RWPE2 (cell line): ENCODE results near the gene GPR62.
"Not testable (repeated sequence)": the region's sequence is repeated elsewhere in the genome, so short reads cannot be mapped to it uniquely, and the experiment has no call there.

Source experiments
- ATAC-seq: fragments of 200-7000 bp; cut with Tn5 transposase; 3 replicates; pipeline ENCODE4 v1.9.1; 2021; ENCODE audit warnings: low read depth
- DNase-seq: peaks from one replicate; pipeline ENCODE4 v3.0.0-alpha.2; 2020; ENCODE audit warnings: low spot score
- H3K27ac ChIP-seq: fragments of 450-650 bp; 2 replicates; pipeline ENCODE4 v1.5.1; 2017; ENCODE audit warnings: mild to moderate bottlenecking; ENCODE audit not compliant: poor library complexity, severe bottlenecking
- H3K27me3 ChIP-seq: fragments of 250-450 bp; sonication (Bioruptor Pico); 2 replicates; pipeline ENCODE4 v1.5.1; 2021; ENCODE audit warnings: mild to moderate bottlenecking, moderate library complexity; ENCODE audit not compliant: insufficient read depth, poor library complexity, severe bottlenecking
- H3K36me3 ChIP-seq: fragments of 250-450 bp; sonication (Bioruptor Pico); 2 replicates; pipeline ENCODE4 v1.5.1; 2020; ENCODE audit warnings: low read depth, mild to moderate bottlenecking, moderate library complexity
- H3K4me1 ChIP-seq: fragments of 250-450 bp; sonication (Bioruptor Pico); 2 replicates; pipeline ENCODE4 v1.5.1; 2021; ENCODE audit warnings: mild to moderate bottlenecking, moderate library complexity; ENCODE audit not compliant: insufficient read depth, poor library complexity, severe bottlenecking
- H3K4me3 ChIP-seq: fragments of 250-450 bp; sonication (Bioruptor Pico); 2 replicates; pipeline ENCODE4 v1.5.1; 2021; ENCODE audit warnings: mild to moderate bottlenecking, moderate library complexity; ENCODE audit not compliant: severe bottlenecking
- H3K9me3 ChIP-seq: fragments of 250-450 bp; sonication (Bioruptor Pico); 2 replicates; pipeline ENCODE4 v1.5.1; 2021; ENCODE audit warnings: mild to moderate bottlenecking, moderate library complexity; ENCODE audit not compliant: severe bottlenecking
- TF ChIP-seq, protein P1 (sequence below): fragments of 450-650 bp; IDR thresholded peaks from one replicate; pipeline ENCODE4 v1.5.1; 2017; ENCODE audit warnings: mild to moderate bottlenecking, moderate library complexity; ENCODE audit not compliant: poor library complexity, severe bottlenecking

Gene GPR62

DNA sequence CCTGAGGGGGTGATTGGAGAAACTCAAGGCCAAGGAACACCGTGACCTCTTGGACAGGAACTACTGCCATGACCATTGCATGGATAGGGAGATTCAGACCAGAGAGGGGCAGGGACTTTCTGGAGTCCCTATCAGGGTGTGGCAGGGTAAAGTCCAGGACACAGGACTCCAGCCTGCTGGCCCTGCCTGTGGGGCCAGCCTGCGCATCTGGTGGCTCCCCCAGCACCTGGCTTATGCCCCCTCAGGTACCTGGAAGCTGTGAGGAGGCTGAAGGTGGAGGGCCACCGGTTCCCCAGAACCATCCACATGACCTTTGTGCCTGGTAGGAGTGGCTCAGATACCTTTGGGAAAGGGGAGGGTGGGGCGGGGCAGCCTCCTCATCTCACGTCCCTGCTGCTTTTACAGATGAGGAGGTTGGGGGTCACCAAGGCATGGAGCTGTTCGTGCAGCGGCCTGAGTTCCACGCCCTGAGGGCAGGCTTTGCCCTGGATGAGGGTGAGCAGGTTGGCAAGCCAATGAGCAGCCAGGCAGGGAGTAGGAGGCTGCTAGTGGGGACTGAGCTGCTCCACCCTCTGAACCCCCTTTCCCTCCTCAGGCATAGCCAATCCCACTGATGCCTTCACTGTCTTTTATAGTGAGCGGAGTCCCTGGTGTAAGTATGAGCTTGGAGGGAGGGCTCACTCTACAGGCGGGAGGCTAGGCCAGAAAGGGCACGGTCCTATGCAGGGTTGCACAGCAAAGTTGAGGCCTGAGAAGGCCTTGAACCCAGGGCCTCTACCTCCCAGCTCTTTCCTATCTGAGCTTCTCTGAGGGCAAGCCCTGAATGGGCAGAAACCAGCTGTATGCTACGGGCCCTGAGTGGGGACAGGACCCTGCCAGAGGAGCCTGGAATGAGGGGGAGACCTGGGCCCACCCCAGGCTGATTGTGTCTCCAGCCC is 31.1 kb downstream of the GPR62 start:
- peaks cover 2% of the 10 kb centered on the region; the same call in 1 of the 2 replicates for H3K36me3 ChIP-seq
- H3K9me3 ChIP-seq, result no peaks in the 10 kb centered on the region
- ATAC-seq (no peak), DNase-seq (no peak)
- H3K27ac ChIP-seq, result no peak overlapping the region
- H3K4me3 ChIP-seq, result no peak overlapping the region
- H3K4me1 ChIP-seq, result peaks cover 5% of the 10 kb centered on the region
- no peaks in the 10 kb centered on the region for H3K27me3 ChIP-seq
- TF ChIP-seq, protein P1, sequence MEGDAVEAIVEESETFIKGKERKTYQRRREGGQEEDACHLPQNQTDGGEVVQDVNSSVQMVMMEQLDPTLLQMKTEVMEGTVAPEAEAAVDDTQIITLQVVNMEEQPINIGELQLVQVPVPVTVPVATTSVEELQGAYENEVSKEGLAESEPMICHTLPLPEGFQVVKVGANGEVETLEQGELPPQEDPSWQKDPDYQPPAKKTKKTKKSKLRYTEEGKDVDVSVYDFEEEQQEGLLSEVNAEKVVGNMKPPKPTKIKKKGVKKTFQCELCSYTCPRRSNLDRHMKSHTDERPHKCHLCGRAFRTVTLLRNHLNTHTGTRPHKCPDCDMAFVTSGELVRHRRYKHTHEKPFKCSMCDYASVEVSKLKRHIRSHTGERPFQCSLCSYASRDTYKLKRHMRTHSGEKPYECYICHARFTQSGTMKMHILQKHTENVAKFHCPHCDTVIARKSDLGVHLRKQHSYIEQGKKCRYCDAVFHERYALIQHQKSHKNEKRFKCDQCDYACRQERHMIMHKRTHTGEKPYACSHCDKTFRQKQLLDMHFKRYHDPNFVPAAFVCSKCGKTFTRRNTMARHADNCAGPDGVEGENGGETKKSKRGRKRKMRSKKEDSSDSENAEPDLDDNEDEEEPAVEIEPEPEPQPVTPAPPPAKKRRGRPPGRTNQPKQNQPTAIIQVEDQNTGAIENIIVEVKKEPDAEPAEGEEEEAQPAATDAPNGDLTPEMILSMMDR, result no peak

DNA sequence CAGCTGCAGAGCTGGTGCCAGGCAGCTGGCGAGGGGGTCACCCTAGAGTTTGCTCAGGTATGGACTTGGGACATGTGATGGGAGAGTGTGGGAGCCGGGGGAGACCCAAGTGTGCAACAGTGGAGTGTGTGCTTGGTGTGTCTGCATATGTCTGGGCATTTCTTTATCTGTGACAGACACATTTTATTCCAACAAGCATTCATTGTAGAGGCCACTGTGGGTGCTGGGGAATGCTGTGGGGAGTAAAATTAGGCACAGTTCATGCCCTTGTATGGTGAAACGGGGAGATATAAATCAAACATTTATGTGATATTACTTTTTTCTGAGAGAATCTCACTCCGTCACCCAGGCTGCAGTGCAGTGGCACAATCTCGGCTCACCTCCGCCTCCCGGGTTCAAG is 32.4 kb downstream of the GPR62 start:
- TF ChIP-seq, protein P1, result no peak
- no peak overlapping the region for H3K4me3 ChIP-seq
- no peak for ATAC-seq
- H3K9me3 ChIP-seq, result no peaks in the 10 kb centered on the region
- H3K4me1 ChIP-seq, result peaks cover 5% of the 10 kb centered on the region
- DNase-seq, result no peak
- no peak overlapping the region for H3K27ac ChIP-seq
- H3K27me3 ChIP-seq, result no peaks in the 10 kb centered on the region
- peaks cover 14% of the 10 kb centered on the region for H3K36me3 ChIP-seq

DNA sequence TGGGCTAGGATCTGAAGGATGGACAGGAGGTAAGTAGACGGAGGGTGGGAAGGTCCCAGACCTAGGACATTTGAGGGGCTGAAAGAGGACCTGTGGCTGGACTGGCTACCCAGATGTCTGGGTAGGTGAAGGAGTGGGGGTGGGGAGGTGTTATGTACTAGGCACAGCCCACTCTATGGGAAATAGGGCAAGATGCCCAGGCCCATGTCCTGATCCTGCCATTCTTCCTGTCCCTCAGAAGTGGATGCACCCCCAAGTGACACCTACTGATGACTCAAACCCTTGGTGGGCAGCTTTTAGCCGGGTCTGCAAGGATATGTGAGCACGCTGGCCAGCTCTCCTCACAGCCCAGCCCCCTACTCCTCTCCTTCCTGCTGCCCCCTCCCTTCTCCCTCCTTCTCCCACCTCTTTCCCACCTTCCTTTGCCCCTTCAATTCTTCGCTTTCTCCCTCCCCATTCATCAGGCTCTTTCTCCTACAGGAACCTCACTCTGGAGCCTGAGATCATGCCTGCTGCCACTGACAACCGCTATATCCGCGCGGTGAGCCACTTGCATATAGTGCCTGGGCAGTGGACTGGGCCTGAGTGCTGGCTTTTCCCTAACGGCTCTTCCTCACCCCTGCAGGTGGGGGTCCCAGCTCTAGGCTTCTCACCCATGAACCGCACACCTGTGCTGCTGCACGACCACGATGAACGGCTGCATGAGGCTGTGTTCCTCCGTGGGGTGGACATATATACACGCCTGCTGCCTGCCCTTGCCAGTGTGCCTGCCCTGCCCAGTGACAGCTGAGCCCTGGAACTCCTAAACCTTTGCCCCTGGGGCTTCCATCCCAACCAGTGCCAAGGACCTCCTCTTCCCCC is 33.3 kb downstream of the GPR62 start:
- TF ChIP-seq, protein P1, result no peak
- Histone ChIP-seq H3K27me3 (no peaks in the 10 kb centered on the region), H3K4me1 (peaks cover 5% of the 10 kb centered on the region)

GRCh38 chr3:51990501-51990971 is 35.4 kb downstream of the GPR62 start:
- Histone ChIP-seq H3K27ac (peak overlapping the region; percentile 83), H3K36me3 (peaks cover 44% of the 10 kb centered on the region)
- not testable (repeated sequence) for H3K27me3 ChIP-seq, H3K4me3 ChIP-seq, DNase-seq, H3K4me1 ChIP-seq, ATAC-seq, H3K9me3 ChIP-seq

More for the DNA sequence above, 33.3 kb downstream of the GPR62 start:
- Histone ChIP-seq H3K4me3 (no peak overlapping the region), H3K36me3 (peaks cover 24% of the 10 kb centered on the region), H3K27ac (no peak overlapping the region), H3K9me3 (no peaks in the 10 kb centered on the region)
- DNase-seq (no peak), ATAC-seq (no peak; the same call in 2 of the 3 replicates)

DNA sequence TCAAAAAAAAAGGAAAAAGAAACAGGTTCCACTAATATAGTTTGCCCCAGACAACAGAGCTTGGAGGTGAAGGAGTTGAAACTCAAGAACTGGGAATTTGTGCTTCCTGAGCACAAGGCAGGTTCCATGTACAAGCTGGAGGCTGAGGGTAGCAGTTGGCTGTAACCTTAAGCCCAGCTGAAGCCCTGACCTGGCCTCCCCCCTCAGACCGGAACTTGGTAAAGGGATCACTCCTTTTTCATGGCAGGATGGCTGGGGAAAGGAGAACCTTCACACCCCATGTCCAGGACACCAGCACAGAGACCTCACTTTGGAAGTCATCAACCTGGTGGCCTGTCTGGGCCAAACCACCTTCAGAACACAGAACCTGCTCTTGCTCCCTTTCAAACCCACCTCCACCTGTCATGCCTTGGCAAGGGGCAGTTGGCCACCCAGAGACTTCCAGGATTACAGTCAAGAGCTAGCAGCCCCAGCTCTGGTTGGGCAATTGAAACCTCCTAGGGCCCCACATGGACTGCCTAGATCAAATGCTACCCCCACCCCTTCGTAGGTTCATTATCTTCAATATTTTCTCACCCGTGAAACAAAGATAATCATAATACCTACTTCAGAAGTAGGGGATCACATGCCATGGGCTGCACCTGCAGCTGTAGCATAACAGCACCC is 37.0 kb downstream of the GPR62 start:
- TF ChIP-seq, protein P1, result no peak

DNA sequence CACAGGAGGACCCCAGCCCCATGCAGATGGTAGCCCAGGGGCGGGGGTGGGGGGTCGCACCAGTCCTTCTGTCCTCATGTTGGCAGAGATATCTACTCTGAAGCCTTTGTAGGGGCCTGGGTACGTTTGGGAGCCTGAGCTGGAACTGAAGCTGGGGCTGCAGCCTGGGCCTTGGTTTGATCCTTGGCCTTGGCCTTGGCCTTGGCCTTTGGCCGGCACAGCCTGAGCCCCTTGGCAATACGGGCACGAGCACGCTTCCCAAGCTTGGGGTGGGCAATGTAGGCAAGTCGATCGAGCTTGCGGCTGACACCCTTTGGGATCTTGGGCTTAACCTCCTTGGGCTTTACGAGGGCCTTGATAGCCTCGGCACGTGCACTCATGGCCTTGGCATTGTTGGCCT is 38.5 kb downstream of the GPR62 start:
- H3K36me3 ChIP-seq, result peaks cover 44% of the 10 kb centered on the region
- ATAC-seq, H3K27me3 ChIP-seq, H3K4me3 ChIP-seq, H3K9me3 ChIP-seq, DNase-seq: not testable (repeated sequence)
- peaks cover 17% of the 10 kb centered on the region for H3K4me1 ChIP-seq
- H3K27ac ChIP-seq, result peak overlapping the region; percentile 83

More for the DNA sequence above, 37.0 kb downstream of the GPR62 start:
- peak overlapping the region; percentile 83 for H3K27ac ChIP-seq
- peaks cover 7% of the 10 kb centered on the region for H3K4me1 ChIP-seq
- peak; percentile 6; the same call in 1 of the 3 replicates for ATAC-seq
- H3K36me3 ChIP-seq, result peaks cover 44% of the 10 kb centered on the region
- H3K4me3 ChIP-seq, result no peak overlapping the region
- no peak for DNase-seq
- no peaks in the 10 kb centered on the region for H3K27me3 ChIP-seq
- no peaks in the 10 kb centered on the region for H3K9me3 ChIP-seq
